HG02571 (cell line): ENCODE results near the gene MGLL.

ENCODE experiments used
- ATAC-seq: cut with Tn5 transposase; IDR thresholded peaks from one replicate; pipeline ENCODE4 v1.9.1; 2021; ENCODE audit warnings: mild to moderate bottlenecking, moderate library complexity; ENCODE audit not compliant: unreplicated experiment

The MGLL gene

DNA sequence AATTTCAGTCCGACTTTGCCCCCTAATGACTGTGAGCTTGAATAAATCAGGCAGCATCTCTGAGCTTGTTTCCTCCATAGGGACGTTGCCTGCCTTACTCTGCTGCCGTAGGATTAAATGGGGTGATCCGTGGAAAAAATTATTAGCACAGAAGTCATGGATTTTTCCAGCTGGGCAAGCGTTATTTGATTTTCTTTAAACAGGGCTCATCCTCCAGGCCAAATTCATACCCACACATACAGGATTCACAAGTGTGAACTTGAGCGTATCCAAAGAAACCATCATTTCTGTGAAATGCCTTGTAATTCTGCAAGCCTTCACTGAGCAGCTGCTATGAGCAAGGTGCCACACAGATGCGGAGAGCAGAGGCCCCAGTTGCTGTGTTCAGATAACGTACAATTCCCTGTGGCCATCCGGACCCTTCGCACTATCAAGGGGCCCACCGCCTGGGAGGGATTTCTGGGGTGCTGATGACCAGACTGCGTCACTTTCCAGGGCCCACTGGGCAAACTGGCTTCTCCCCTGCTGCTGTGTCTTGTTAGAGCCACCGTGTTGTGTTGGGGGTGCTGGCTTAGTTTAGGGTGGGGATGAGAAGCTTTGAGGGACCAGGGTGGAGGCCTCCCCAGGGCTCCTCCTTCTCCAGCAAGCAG is 61.4 kb downstream of the MGLL start:
- no peak for ATAC-seq

GRCh38 chr3:127760361-127760760 is 62.0 kb downstream of the MGLL start:
- ATAC-seq, result no peak

- ATAC-seq, result no peak
These were observed 62.5 kb downstream of the MGLL start for GRCh38 chr3:127759826-127760225.

DNA sequence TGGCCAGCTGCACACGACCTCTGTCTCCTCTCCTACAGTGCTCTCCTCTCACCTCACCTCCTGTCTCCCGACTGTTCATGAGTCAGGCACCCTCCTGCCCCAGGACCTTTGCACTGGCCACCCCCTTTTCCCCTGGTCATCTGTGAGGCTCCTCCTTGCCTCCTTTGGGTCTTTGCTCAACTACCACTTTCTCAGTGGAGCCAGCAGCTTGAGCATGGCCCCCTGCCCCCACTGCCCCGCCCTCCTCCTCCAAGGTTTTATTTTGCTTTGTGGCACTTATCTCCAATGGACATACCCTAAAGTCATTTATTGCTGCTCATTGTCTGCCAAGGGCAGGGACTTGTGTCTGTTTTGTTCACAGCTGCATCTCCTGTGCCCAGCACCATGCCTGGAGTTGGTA is 64.3 kb downstream of the MGLL start:
- ATAC-seq, result no peak

DNA sequence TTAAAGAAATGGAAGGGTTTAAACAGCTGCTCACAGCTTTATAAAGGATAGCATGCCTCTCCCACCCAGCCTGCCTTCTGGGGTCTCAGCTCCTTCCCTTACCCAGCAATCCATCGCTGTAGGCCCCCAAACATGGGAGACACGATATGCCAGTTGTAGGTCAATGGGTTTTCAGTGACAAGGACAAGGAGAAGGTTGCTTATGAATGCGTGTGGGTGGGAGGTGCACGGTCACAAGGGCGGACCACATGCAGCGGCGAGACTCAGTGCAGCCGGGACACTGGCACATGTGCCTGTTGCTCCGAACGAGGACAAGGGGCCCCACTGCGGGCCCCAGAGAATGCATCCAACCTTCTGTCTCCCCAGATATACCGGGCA is 67.0 kb downstream of the MGLL start:
- ATAC-seq, result no peak

- peak; percentile 25 for ATAC-seq
These were observed 67.7 kb downstream of the MGLL start for GRCh38 chr3:127754411-127755304.

GRCh38 chr3:127753898-127754410 is 68.4 kb downstream of the MGLL start:
- ATAC-seq, result peak; percentile 24

GRCh38 chr3:127753338-127753737 is 69.0 kb downstream of the MGLL start:
- ATAC-seq, result no peak

DNA sequence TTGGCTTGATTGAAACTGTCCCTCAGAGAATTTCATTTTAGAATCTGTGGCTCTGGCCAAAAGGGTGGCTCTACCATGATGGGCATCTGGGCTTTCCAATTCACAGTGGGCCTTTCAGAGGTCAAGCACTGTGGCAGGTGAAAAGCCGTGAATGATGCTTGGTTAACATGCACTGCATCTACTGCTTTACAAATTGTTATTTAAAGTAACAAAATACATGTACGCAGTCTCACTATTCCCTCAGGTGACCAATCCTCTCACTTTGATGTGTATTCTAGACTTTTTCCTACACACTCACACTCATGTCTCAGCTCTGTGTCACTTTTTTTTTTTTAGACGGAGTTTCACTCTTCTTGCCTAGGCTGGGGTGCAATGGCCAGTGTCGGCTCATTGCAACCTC is 70.5 kb downstream of the MGLL start:
- ATAC-seq, result no peak

DNA sequence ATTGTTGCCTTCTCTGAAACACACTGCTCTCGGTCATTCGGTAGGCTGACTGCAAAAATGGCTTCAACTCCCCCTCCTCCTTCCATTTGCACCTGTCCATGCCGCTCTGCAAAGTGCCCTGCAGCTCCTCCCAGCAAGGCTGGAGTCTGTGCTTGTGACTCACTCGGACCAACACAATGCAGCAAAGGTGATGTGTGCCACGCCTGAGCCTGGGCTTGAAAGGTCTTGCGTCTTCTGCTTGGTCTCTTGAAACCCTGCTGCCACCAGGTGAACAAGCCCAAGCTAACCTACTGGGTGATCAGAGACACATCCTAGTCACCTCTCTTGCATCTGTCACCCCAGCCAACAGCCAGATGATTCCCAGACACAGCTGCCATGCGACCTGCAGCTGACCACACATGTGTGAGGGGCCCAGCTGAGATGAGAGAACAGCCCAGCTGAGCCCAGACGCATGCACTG is 71.1 kb downstream of the MGLL start:
- ATAC-seq, result no peak

- peak; percentile 28 for ATAC-seq
These were observed 71.9 kb downstream of the MGLL start for GRCh38 chr3:127750226-127751031.

DNA sequence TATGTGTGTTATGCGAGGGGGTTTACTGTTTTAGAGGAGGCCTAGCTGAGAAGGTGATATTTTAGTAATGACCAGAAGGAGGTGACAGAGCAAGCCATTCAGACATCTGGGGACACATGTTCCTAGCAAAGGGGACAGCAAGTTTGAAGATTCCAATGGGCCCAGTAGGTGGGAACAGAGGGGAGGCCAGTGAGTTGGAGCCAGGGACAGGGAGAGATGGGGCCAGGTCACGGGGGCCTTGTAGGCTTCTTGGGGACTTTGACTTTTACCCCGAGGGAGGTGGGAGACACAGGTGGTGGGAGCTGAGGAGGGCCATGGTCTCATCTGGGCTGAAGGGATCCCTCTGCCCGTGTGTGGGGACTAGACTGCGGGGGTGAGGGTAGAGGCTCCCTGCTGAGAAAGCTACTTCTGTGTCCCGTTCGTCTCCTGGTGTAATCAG is 72.5 kb downstream of the MGLL start:
- ATAC-seq, result no peak

- ATAC-seq, result no peak
These were observed 73.0 kb downstream of the MGLL start for GRCh38 chr3:127749361-127749760.

DNA sequence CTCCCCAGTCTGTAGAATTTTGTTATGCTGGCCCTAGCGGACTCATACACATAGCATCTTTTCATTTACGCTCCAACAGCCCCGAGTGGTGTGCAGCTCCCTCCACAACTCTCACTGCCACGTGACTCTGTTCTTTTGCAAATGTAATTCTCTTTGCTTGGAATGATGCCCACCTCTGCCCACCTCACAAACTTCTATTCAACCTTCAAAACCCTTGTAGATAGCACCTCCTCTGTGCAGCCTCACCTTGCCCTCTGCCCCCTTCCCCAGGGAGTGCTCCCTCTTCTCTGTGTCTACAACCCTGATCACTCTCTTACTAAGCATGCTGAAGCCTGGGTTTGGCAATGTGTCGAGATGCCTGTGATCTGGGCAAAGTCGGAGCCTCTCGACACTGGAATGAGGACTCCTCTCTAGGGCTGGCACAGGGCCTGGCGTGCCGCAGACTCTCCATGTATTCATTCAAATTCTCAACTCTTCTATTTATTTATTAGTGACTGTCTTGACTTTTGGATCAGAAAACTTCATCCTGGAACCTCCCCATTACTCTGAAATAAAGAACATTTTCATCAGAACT is 73.5 kb downstream of the MGLL start:
- ATAC-seq, result no peak

- ATAC-seq, result no peak
These were observed 74.4 kb downstream of the MGLL start for GRCh38 chr3:127747751-127748521.

GRCh38 chr3:127747066-127747465 is 75.2 kb downstream of the MGLL start:
- no peak for ATAC-seq

- ATAC-seq, result no peak
These were observed 75.8 kb downstream of the MGLL start for GRCh38 chr3:127746400-127747057.

DNA sequence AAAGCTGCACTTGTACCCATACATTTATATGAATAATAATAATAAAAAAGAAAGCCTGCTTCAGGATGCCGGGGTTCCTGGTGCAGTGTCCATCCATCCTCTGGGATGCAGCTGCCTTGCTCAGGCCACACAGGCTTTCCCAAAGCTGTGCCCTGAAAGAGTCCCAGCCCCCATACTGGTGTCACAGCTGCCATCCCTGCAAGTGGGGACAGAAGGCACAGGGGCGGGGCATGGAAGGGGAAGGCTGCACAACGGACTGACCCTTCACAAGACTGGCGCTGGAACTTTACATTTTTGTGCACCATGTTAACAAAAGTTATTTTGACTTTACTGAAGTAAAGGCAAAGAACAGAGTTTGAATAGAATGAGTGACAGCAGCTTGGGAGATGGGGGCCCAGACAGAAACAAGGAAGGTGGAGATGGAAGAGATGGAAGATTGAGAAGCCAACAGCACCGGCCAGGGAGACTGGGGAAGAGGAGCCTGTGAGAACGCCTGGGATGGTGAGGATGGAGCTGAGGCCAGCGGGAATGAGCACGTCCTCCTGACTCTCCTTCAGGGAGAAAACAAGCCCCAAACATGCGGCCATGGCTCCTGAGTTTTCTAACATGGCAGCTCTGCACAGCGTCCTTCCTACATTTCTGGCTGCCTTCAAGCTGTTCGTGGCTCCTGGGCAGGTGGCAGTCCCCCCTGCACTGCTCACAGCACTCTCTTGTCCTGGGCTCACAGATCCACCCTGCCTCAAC is 76.5 kb downstream of the MGLL start:
- no peak for ATAC-seq

- ATAC-seq, result no peak
These were observed 77.4 kb downstream of the MGLL start for GRCh38 chr3:127744875-127745274.
